Neuronal stem cell (in vitro differentiated cells): ENCODE measurements around the gene GRIK4.

ENCODE experiments used
- DNase-seq: peaks from one replicate; pipeline ENCODE4 v3.0.0-alpha.2; 2013; ENCODE audit warnings: low spot score
- H2AFZ ChIP-seq: one replicate; pipeline ENCODE4 v1.6.1; 2013; ENCODE audit warnings: mild to moderate bottlenecking, low read length, inconsistent platforms
- H2AK5ac ChIP-seq: 2 replicates; pipeline ENCODE4 v1.6.1; 2013; ENCODE audit warnings: low read depth, mild to moderate bottlenecking, inconsistent platforms, low read length, moderate library complexity, mixed read lengths
- H2BK120ac ChIP-seq: 2 replicates; pipeline ENCODE4 v1.6.1; 2013; ENCODE audit warnings: low read depth, mild to moderate bottlenecking, inconsistent platforms, low read length, moderate library complexity, mixed read lengths
- H2BK12ac ChIP-seq: one replicate; pipeline ENCODE4 v1.6.1; 2013; ENCODE audit warnings: low read length, inconsistent platforms
- H2BK15ac ChIP-seq: 2 replicates; pipeline ENCODE4 v1.6.1; 2013; ENCODE audit warnings: mild to moderate bottlenecking, low read length, inconsistent platforms, mixed read lengths
- H2BK5ac ChIP-seq: one replicate; pipeline ENCODE4 v1.6.1; 2013; ENCODE audit warnings: inconsistent platforms, mild to moderate bottlenecking, low read length, moderate library complexity
- H3K14ac ChIP-seq: one replicate; pipeline ENCODE4 v1.6.1; 2013; ENCODE audit warnings: low read length, inconsistent platforms
- H3K18ac ChIP-seq: 2 replicates; pipeline ENCODE4 v1.6.1; 2013; ENCODE audit warnings: low read length, inconsistent platforms
- H3K23ac ChIP-seq: 2 replicates; pipeline ENCODE4 v1.6.1; 2013; ENCODE audit warnings: low read depth, mild to moderate bottlenecking, mixed read lengths, low read length, inconsistent platforms; ENCODE audit not compliant: poor library complexity
- H3K27ac ChIP-seq: replicated peaks from 3 replicates; pipeline ENCODE4 v1.5.1; 2013; ENCODE audit warnings: low read length, inconsistent platforms
- H3K27me3 ChIP-seq, 3 experiments: 2 replicates each; pipeline ENCODE4 v1.6.1; 2013; ENCODE audit warnings: low read length in 3 of 3, mild to moderate bottlenecking in 2 of 3, inconsistent platforms in 1 of 3, low read depth in 1 of 3, mixed read lengths in 1 of 3, moderate library complexity in 1 of 3; ENCODE audit not compliant: control insufficient read depth in 3 of 3, insufficient read depth in 3 of 3
- H3K36me3 ChIP-seq, 2 donors: replicated peaks in 1 of 2; 2 replicates each; pipeline ENCODE4 v1.6.1; 2013; ENCODE audit warnings: low read length in 2 of 2; ENCODE audit not compliant: control insufficient read depth in 2 of 2, insufficient read depth in 2 of 2
- H3K4ac ChIP-seq: 2 replicates; pipeline ENCODE4 v1.6.1; 2013; ENCODE audit warnings: inconsistent platforms, mild to moderate bottlenecking, low read length, moderate library complexity
- H3K4me1 ChIP-seq, 2 donors: 1 replicate in 1 of 2; 2 replicates in 1 of 2; pipeline ENCODE4 v1.6.1; 2013; ENCODE audit warnings: low read length in 2 of 2, low read depth in 1 of 2; ENCODE audit not compliant: control insufficient read depth in 2 of 2, insufficient read depth in 1 of 2
- H3K4me2 ChIP-seq: one replicate; pipeline ENCODE4 v1.6.1; 2013; ENCODE audit warnings: mild to moderate bottlenecking, low read length, inconsistent platforms; ENCODE audit not compliant: insufficient read depth, poor library complexity, severe bottlenecking
- H3K4me3 ChIP-seq, 2 donors: 2 replicates each; pipeline ENCODE4 v1.5.1; 2013; ENCODE audit warnings: low read length in 2 of 2, mild to moderate bottlenecking in 2 of 2, inconsistent platforms in 1 of 2, moderate library complexity in 1 of 2
- H3K79me1 ChIP-seq: one replicate; pipeline ENCODE4 v1.6.1; 2013; ENCODE audit warnings: low read depth, mild to moderate bottlenecking, inconsistent platforms, low read length, moderate library complexity
- H3K9ac ChIP-seq: one replicate; pipeline ENCODE4 v1.6.1; 2013; ENCODE audit warnings: mild to moderate bottlenecking, low read depth, low read length, inconsistent platforms; ENCODE audit not compliant: poor library complexity
- H3K9me3 ChIP-seq, 2 donors: replicated peaks in 1 of 2; 2 replicates each; pipeline versions ENCODE3 to v1.6.1; 2013; ENCODE audit warnings: low read length in 2 of 2, mild to moderate bottlenecking in 2 of 2, inconsistent platforms in 1 of 2, low read depth in 1 of 2, mixed read lengths in 1 of 2, moderate library complexity in 1 of 2; ENCODE audit not compliant: control insufficient read depth in 2 of 2, insufficient read depth in 1 of 2
- H4K8ac ChIP-seq: one replicate; pipeline ENCODE4 v1.6.1; 2013; ENCODE audit warnings: low read depth, mild to moderate bottlenecking, inconsistent platforms, low read length, moderate library complexity
- H4K91ac ChIP-seq: one replicate; pipeline ENCODE4 v1.6.1; 2013; ENCODE audit warnings: low read length, low read depth, mild to moderate bottlenecking, inconsistent platforms; ENCODE audit not compliant: poor library complexity
- WGBS, 2 donors: extraction: QIAGEN DNeasy Blood & Tissue Kit; methylation state at CpG; one replicate each; pipeline ENCODE4 v1.1.7; 2013; ENCODE audit warnings: missing lambda C conversion rate in 2 of 2, mixed read lengths in 1 of 2; ENCODE audit not compliant: insufficient read length in 2 of 2, insufficient replicate concordance in 1 of 2; ENCODE audit errors: extremely low coverage in 2 of 2; 5-methylcytosine and 5-hydroxymethylcytosine counted together

Gene GRIK4

GRCh38 chr11:120512739-120513435 is 1.3 kb downstream of the GRIK4 start:
- no peaks in the 10 kb centered on the region for H3K36me3 ChIP-seq
- H3K27me3 ChIP-seq: peaks cover 0 to 36% (median 17%) of the 10 kb centered on the region in 3 experiments
- H3K9me3 ChIP-seq: no peaks in the 10 kb centered on the region
- no CpG with 5 or more reads among the region's 22 CpGs for WGBS, 2 donors
- DNase-seq: no peak
- no peak overlapping the region for H4K8ac ChIP-seq
- no peak overlapping the region for H2BK5ac ChIP-seq
- no peak overlapping the region for H4K91ac ChIP-seq
- H3K9ac ChIP-seq: no peak overlapping the region
- peak overlapping the region; percentile 20 for H3K23ac ChIP-seq
- no peak overlapping the region for H3K27ac ChIP-seq
- H3K14ac ChIP-seq: no peak overlapping the region
- H3K18ac ChIP-seq: peak overlapping the region; percentile 65
- no peak overlapping the region for H3K4me2 ChIP-seq
- H2AK5ac ChIP-seq: no peak overlapping the region
- no peak overlapping the region for H3K4ac ChIP-seq
- no peaks in the 10 kb centered on the region for H3K79me1 ChIP-seq
- H2BK15ac ChIP-seq: no peak overlapping the region
- peaks cover 11 to 22% of the 10 kb centered on the region in 2 donors for H3K4me1 ChIP-seq
- H2BK120ac ChIP-seq: peak overlapping the region; percentile 35
- no peak overlapping the region for H2AFZ ChIP-seq
- H2BK12ac ChIP-seq: no peak overlapping the region
- H3K4me3 ChIP-seq: no peak overlapping the region

- peaks cover 0 to 36% (median 17%) of the 10 kb centered on the region in 3 experiments for H3K27me3 ChIP-seq
- no peak overlapping the region for H2BK12ac ChIP-seq
- no peak overlapping the region for H3K18ac ChIP-seq
- H3K36me3 ChIP-seq: no peaks in the 10 kb centered on the region
- no peak overlapping the region for H2BK5ac ChIP-seq
- H3K9ac ChIP-seq: no peak overlapping the region
- H2AFZ ChIP-seq: no peak overlapping the region
- H2BK120ac ChIP-seq: no peak overlapping the region
- no peak overlapping the region for H3K4me3 ChIP-seq
- H2AK5ac ChIP-seq: no peak overlapping the region
- peaks cover 13 to 26% of the 10 kb centered on the region in 2 donors for H3K4me1 ChIP-seq
- H3K79me1 ChIP-seq: no peaks in the 10 kb centered on the region
- no peak overlapping the region for H3K23ac ChIP-seq
- no peak overlapping the region for H4K8ac ChIP-seq
- H3K27ac ChIP-seq: no peak overlapping the region
- no peak overlapping the region for H3K14ac ChIP-seq
- no peak overlapping the region for H4K91ac ChIP-seq
- H3K4ac ChIP-seq: no peak overlapping the region
- no CpG with 5 or more reads among the region's 19 CpGs for WGBS, 2 donors
- H2BK15ac ChIP-seq: no peak overlapping the region
- DNase-seq: no peak
- no peaks in the 10 kb centered on the region for H3K9me3 ChIP-seq
- H3K4me2 ChIP-seq: no peak overlapping the region
Measured at GRCh38 chr11:120513436-120514315, 2.1 kb downstream of the GRIK4 start.

- H3K4me3 ChIP-seq: no peak overlapping the region
- no peak overlapping the region for H3K27ac ChIP-seq
- H4K8ac ChIP-seq: no peak overlapping the region
- H3K23ac ChIP-seq: peak overlapping the region; percentile 21
- H3K27me3 ChIP-seq: peaks cover 0 to 33% (median 17%) of the 10 kb centered on the region in 3 experiments
- no peak overlapping the region for H4K91ac ChIP-seq
- H3K18ac ChIP-seq: no peak overlapping the region
- WGBS, 2 donors: no CpG with 5 or more reads among the region's 14 CpGs
- no peaks in the 10 kb centered on the region for H3K9me3 ChIP-seq
- no peak overlapping the region for H2BK120ac ChIP-seq
- no peak overlapping the region for H3K14ac ChIP-seq
- no peak overlapping the region for H3K4ac ChIP-seq
- H3K4me2 ChIP-seq: no peak overlapping the region
- H2AK5ac ChIP-seq: peak overlapping the region; percentile 51
- H3K4me1 ChIP-seq: peaks cover 13 to 26% of the 10 kb centered on the region in 2 donors
- no peak overlapping the region for H2AFZ ChIP-seq
- H3K9ac ChIP-seq: no peak overlapping the region
- H3K79me1 ChIP-seq: no peaks in the 10 kb centered on the region
- no peak overlapping the region for H2BK12ac ChIP-seq
- no peak for DNase-seq
- H2BK5ac ChIP-seq: peak overlapping the region; percentile 39
- H2BK15ac ChIP-seq: peak overlapping the region; percentile 37
- H3K36me3 ChIP-seq: no peaks in the 10 kb centered on the region
Measured at GRCh38 chr11:120514541-120515121, 3.1 kb downstream of the GRIK4 start.
